ENCODE results near the gene CYTH2.

Gene CYTH2

DNA sequence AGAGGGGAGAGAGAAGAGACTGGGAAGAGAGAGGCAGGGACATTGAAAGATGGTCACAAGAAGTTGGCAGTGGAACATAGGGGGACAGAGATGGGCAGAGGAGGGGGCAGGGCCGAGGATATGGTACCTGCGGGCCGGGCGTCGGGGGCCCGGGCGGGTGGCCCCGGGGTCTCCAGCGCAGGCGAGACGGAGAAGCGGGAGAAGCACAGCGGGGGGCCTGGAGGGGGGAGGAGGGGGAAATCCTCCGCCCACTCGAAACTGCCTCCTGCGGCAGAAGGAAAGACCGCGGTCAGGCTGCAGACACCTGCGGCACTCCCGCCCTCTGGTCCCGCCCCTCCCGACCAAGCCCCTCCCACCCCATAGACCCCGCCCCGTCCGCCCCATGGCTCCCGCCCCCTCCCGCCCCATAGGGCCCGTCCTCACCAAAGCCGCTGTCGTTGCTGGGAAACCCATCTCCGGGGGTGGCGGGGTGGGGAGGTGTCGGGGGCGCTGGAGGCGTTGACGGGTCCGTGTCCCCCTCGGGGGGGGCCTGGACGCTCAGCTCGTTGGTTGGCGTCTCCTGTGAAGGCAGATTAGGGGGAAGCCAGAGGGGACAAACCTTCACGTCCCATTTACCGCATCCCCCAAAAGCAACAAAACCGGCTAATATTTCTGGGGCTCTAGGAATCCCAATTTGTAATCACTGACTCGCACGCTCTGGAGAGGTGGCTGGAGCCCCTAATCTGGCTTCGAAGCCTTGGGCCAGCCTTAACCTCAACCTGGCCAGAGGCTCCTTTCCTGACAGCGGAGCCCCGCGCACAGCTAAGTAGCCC is 22.0 kb downstream of the CYTH2 start:
- H3K36me3 Mint-ChIP-seq = no peaks in the 10 kb centered on the region
- peaks cover 34% of the 10 kb centered on the region for H3K4me1 Mint-ChIP-seq (ENCODE audit: low read depth)
- no peaks in the 10 kb centered on the region for H3K9me3 Mint-ChIP-seq (ENCODE audit: low read depth)
- H3K27me3 Mint-ChIP-seq = peaks cover 2% of the 10 kb centered on the region
- H3K4me3 Mint-ChIP-seq = peak overlapping the region; percentile 40
- no peak overlapping the region for H3K27ac Mint-ChIP-seq

DNA sequence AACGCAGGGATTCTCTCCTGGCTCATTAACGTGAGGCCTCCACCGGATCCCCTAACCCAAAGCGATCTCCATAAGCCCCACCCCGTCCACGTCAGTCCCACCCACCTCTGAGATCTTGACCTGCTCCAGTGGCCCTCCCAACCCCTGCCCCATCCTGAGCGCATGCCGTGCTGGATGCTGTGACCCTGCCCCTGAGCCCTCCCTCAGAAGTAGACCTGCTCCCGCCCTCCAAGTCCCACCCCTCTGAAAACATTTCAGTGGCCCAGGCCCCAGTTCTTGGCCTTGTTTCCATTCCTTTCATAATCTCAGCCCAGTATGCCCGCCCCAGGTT is 22.6 kb downstream of the CYTH2 start:
- no peak overlapping the region for H3K27ac Mint-ChIP-seq
- peaks cover 2% of the 10 kb centered on the region for H3K27me3 Mint-ChIP-seq
- H3K4me1 Mint-ChIP-seq (ENCODE audit: low read depth) = peaks cover 34% of the 10 kb centered on the region
- no peaks in the 10 kb centered on the region for H3K36me3 Mint-ChIP-seq
- no peaks in the 10 kb centered on the region for H3K9me3 Mint-ChIP-seq (ENCODE audit: low read depth)
- peak overlapping the region; percentile 68 for H3K4me3 Mint-ChIP-seq

DNA sequence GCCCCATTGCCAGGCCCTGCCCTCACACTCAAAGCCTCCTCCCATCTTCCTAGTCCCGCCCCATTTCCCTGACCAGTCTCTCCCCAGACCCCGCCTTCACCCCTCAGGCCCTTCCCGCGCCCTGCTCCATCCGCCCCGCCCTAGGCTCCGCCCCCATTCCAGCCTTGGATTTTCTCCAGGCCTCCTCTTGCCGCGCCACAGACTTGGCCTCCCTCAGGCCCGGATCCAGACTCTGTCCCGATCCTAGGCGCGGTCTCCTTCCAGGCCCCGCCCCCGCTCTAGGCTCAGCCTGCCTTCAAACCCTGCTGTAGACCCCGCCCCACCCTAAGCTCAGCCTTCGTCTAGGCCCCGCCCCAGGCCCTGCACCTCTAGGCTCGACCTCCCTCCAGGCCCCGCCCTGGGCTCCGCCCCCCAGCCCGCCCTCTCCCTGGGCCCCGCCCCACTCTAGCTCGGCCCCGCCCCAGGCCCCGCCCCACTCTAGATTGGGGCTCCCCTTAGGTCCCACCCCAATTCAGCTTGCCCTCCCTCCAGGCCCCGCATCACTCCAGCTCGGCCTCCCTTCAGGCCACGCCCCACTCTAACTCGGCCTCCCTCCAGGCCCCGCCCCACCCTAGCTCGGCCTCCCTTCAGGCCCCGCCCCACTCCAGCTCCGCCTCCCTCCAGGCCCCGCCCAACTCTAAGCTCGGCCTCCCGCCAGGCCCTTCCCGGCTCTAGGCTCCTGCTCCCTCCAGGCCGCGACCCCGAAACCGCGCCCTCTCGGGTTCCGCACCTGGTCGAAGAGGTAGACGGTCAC is 24.0 kb downstream of the CYTH2 start:
- Mint-ChIP-seq H3K27me3 (peaks cover 2% of the 10 kb centered on the region), H3K4me3 (peak overlapping the region; percentile 68), H3K27ac (no peak overlapping the region), H3K4me1 (ENCODE audit: low read depth) (peaks cover 34% of the 10 kb centered on the region), H3K9me3 (ENCODE audit: low read depth) (no peaks in the 10 kb centered on the region), H3K36me3 (no peaks in the 10 kb centered on the region)

DNA sequence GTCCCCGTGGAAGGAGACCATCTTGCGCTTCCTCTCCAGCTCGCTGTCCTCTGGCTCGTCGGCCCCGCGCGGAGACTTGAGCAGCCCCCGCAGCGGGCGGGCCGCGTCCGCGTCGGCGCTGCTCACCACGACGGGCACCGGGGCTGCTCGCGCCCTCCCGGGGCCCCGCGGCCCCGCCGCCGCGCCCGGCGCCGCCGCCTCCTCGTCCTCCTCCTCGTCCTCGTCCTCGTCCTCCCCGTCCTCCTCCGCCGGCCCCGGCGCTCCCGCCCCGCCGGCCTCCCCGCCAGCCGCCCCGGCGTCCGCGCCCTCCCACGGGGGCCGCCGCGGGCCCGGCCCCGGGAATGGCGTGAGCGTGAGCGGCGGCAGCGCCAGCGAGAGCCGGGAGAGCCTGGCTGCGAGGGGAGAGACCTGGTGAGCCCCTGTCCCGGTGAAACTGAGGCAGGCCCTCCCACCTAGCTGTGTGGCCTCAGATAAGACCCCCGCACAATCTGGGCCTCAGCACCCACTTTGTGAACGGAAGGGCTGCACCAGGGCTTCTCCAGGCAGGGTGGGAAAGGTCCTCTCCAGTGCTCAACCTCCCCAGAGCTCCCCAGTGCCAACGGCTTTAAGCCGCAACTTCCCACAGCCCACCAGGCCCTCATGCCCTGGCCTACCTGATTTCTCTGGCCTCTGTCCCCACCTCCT is 24.7 kb downstream of the CYTH2 start:
- H3K4me3 Mint-ChIP-seq = peak overlapping the region; percentile 82
- H3K36me3 Mint-ChIP-seq = no peaks in the 10 kb centered on the region
- H3K4me1 Mint-ChIP-seq (ENCODE audit: low read depth) = peaks cover 34% of the 10 kb centered on the region
- peaks cover 2% of the 10 kb centered on the region for H3K27me3 Mint-ChIP-seq
- no peaks in the 10 kb centered on the region for H3K9me3 Mint-ChIP-seq (ENCODE audit: low read depth)
- no peak overlapping the region for H3K27ac Mint-ChIP-seq

DNA sequence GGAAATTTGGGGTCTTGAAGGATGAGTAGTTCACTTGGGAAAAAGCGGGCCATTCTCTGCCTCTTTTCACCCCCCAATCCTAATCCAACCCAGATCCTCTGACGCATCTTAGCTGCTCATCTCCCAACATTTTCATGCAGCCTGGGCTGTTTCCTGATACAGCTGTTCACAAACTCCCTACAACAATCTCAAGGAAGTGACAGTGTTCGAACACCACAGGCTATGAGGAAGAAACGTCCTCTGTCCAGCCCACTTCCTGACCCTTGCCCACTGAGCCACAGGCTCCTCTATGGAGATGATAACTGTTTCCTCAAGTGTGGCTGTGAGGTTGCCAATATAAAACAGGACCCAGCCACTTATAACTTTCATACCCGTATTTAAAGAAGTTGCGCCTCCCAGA is 26.2 kb downstream of the CYTH2 start:
- peak overlapping the region; percentile 46 for H3K4me3 Mint-ChIP-seq
- peaks cover 34% of the 10 kb centered on the region for H3K4me1 Mint-ChIP-seq (ENCODE audit: low read depth)
- peaks cover 2% of the 10 kb centered on the region for H3K27me3 Mint-ChIP-seq

DNA sequence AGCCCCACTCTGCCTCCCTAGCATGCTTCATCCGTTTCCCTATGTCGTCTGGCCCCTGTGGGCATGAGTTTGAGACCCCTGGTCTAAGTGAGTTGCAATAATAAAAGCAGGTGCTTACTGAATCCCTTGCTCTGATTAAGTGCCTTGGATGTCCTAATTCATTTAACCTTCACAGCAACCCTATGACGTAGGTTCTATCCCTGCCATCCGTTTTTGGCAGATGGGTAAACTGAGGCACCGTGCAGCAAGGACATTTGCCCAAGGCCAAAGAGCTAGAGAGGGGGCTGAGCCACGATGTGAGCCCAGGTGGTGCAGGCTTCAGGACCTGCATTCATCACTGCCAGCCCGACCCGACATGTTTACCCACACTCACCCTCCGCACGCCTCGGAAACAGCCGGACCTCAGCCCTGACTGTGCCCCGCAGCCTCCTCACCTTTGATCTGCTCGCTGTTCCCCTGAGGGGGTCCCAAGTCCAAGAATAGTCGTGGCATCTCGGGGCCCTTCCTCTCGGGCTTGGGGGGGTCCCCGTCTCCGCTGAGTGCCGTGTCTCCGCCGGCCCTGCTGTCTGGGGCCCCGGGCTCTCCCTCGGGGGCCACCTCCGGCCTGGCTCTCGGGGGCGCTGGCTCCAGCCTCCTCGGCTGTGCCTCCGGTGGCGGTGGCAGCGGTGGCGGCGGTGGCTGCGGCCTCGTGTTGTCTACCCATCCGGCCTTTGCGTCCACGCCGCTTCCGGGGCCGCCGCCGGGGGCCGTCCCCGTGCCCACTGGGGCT is 28.0 kb downstream of the CYTH2 start:
- H3K27ac Mint-ChIP-seq = no peak overlapping the region
- peaks cover 2% of the 10 kb centered on the region for H3K27me3 Mint-ChIP-seq
- H3K4me3 Mint-ChIP-seq = no peak overlapping the region
- no peaks in the 10 kb centered on the region for H3K9me3 Mint-ChIP-seq (ENCODE audit: low read depth)
- H3K36me3 Mint-ChIP-seq = no peaks in the 10 kb centered on the region
- H3K4me1 Mint-ChIP-seq (ENCODE audit: low read depth) = peaks cover 28% of the 10 kb centered on the region

More for the DNA sequence above, 26.2 kb downstream of the CYTH2 start:
- Mint-ChIP-seq H3K9me3 (ENCODE audit: low read depth) (no peaks in the 10 kb centered on the region), H3K36me3 (no peaks in the 10 kb centered on the region), H3K27ac (no peak overlapping the region)

DNA sequence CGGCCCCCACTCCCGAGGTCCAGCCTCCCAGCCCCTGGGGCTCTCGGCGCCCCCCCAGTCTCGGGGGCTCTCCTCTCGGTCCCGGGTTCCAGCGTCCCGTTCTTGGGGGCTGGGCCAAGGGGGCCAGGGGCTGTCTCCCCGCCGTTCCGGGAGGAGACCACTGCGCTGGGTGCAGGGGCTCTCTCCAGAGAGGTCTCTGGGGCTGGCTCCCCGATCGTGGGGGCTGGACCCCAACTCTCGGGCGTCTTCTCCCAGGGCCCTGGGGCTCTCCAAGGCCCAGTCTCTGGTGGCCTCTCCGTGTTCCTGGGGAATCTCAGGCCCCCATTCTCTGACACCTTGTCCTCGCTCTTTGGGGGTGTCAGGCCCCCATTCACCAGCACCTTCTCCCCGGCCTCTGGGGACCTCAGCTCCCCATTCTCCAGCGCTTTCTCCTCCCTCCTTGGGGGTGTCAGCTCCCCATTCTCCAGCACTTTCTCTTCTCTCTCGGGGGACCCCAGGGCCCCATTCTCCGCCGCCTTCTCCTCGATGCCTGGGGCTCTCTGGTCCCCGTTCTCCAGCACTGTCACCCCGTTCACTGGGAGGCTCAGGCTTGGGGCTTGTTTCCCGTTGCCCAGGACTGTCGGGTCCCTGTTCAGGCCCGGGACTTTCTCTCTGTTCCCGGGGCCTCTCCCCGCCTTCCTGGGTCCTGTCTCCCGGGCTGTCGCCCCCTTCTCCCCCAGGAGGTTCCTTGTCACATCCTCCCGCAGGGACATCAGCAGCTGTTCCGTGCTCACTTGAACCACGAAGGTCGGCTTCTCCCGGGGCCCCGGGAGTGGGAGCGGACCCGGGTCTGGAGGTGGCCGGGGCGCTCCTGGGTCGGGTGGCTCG is 28.8 kb downstream of the CYTH2 start:
- Mint-ChIP-seq H3K27ac (no peak overlapping the region), H3K4me3 (no peak overlapping the region), H3K36me3 (no peaks in the 10 kb centered on the region), H3K27me3 (peaks cover 2% of the 10 kb centered on the region), H3K9me3 (ENCODE audit: low read depth) (no peaks in the 10 kb centered on the region), H3K4me1 (ENCODE audit: low read depth) (peaks cover 20% of the 10 kb centered on the region)

DNA sequence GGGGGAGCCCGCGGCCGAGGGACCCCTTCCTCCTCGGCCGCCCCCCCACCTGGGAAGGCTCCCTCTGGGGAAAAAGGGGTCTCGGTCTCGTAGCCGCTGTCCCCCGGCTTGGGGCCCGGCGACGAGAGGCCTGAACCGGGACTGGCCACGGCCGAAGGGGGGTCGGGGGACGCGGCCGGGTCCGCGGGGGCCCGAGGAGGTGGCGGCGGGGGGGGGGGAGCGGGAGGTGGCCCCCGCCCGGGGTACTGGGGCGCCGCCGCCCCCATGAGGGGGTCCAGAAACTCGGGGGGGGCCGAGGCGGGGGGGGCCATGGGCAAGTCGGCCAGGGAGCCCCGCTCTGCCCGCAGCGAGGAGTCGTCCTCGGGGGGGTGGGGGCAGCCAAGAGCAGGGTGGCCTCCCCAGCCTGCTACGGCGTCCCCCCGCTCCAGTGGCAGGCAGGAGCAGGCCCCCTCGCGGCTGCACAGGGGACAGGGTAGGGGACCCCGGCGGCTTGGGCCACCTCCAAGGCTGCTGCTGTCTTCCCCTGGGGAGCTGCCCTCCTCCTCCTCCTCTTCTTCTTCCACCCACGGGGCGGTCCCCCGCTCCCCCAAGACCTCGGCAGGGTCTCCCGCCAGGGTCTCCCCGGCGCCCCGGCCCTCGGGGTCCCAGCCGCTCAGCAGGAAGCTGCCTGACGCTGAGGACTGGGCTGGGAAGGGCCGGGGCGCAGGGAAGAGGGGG is 29.6 kb downstream of the CYTH2 start:
- Mint-ChIP-seq H3K4me1 (ENCODE audit: low read depth) (peaks cover 20% of the 10 kb centered on the region), H3K9me3 (ENCODE audit: low read depth) (no peaks in the 10 kb centered on the region), H3K27ac (no peak overlapping the region), H3K4me3 (no peak overlapping the region), H3K36me3 (no peaks in the 10 kb centered on the region), H3K27me3 (peaks cover 2% of the 10 kb centered on the region)

DNA sequence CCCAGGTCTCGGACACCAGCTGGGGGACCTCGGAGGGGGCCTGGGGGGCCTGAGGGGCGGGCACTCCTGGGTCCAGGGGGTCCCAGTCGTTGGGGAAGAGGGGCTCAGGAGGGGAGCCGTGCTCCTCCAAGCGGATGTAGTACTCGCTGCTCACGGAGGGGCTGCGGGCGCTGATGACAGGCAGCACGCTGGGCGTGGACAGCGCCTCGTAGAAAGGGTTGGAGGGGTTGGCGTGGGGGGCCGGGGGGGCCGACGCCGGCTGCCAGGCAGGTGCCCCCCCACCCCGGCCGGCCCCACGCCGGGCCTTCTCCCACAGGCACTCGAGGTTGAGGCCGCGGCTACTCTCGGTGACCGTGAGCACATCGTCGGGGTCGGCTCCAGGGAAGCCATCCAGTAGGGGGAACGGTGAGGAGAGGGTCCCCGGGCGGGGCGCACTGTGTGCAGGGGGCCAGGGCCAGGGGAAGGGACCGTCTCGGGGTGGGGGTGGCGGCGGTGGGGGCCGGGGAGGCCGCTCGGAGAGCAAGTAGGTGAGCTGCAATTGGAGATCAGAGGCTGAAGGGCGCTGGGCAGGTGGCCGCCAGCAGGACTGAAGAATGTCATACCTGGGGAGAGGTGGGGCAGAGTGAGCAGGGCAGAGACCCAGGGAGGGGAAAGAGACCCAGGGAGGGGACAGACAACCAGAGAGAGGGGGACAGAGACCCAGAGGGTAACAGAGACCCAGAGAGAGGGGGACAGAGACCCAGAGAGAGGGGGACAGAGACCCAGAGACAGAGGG is 30.3 kb downstream of the CYTH2 start:
- H3K36me3 Mint-ChIP-seq = no peaks in the 10 kb centered on the region
- H3K27me3 Mint-ChIP-seq = peaks cover 2% of the 10 kb centered on the region
- peaks cover 16% of the 10 kb centered on the region for H3K4me1 Mint-ChIP-seq (ENCODE audit: low read depth)
- no peak overlapping the region for H3K27ac Mint-ChIP-seq
- no peaks in the 10 kb centered on the region for H3K9me3 Mint-ChIP-seq (ENCODE audit: low read depth)
- H3K4me3 Mint-ChIP-seq = no peak overlapping the region

DNA sequence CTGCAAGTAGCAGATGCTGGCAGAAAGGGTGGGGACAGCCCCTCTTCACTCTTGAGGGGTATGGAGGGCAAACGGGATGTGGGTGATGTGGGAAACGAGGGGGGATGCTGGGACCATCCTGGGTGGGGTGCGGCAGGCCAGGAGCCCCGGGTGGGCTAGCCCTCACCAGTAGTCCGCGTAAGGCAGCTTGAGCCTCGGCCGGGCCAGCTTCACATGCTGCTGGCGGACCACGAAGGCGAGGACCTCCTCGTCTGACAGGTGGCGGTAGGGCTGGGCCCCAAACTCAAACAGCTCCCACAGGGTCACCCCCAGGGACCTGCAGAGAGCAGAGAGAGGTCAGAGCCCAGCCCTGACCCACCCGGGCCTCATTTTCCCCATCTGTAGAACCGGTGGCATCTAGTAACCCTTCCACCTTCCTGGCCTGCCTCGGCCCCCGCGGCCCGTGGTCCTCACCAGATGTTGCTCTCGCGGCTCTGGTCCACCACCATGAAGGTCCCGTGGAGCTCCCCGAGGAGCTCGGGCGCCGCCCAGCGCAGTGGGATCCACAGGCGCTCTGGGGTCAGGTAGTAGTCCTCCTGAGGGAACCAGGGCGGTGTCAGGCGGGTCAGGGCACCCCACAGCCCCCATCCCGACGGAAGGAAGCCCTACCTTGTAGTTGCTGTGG is 31.8 kb downstream of the CYTH2 start:
- no peaks in the 10 kb centered on the region for H3K27me3 Mint-ChIP-seq
- H3K4me3 Mint-ChIP-seq = no peak overlapping the region
- peaks cover 12% of the 10 kb centered on the region for H3K4me1 Mint-ChIP-seq (ENCODE audit: low read depth)
- H3K27ac Mint-ChIP-seq = no peak overlapping the region
- H3K36me3 Mint-ChIP-seq = no peaks in the 10 kb centered on the region
- no peaks in the 10 kb centered on the region for H3K9me3 Mint-ChIP-seq (ENCODE audit: low read depth)

DNA sequence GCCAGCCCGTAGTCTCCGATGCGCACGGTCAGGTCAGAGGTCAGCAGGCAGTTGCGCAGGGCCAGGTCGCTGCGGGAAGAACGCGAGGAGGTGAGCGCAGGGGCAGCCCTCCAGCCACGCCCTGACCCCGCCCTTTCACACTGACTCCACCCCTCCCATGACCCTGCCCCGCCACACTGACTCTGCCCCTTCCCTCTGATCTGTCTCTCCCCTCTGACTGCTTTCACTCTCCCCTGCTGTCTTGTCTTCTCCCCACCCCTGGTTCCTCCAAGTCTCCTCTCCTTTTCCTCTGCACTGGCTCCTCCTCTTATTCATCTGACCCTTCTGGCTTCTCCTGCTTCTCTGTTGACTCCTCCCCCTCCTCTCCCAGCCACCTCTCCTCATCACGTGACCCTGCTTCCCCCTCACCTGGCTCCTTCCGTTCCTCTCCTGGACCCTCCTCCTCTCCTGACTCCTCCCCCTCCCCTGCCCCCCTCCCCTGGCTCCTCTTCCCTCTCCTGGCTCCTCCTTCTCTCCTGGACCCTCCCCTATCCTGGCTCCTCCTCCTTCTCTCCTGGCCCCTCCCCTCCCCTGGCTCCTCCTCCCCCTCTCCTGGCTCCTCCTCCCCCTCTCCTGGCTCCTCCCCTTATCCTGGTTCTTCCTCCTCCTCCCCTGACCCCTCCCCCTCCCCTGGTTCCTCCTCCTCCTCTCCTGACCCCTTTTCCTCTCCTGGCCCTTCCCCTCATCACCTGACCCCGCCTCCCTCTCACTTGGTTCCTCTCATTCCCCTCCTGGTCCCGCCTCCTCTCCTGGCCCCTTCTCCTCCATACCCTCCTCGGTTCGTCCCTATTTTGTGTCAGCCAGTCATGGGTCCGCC is 32.6 kb downstream of the CYTH2 start:
- Mint-ChIP-seq H3K27me3 (no peaks in the 10 kb centered on the region), H3K4me3 (peak overlapping the region; percentile 56), H3K9me3 (ENCODE audit: low read depth) (no peaks in the 10 kb centered on the region), H3K27ac (no peak overlapping the region), H3K36me3 (no peaks in the 10 kb centered on the region), H3K4me1 (ENCODE audit: low read depth) (peaks cover 12% of the 10 kb centered on the region)
